ENCODE measurements around the gene BOLA3.
A peak's percentile ranks its signal among the peaks of the same experiment; 100 is the strongest.

The BOLA3 gene

DNA sequence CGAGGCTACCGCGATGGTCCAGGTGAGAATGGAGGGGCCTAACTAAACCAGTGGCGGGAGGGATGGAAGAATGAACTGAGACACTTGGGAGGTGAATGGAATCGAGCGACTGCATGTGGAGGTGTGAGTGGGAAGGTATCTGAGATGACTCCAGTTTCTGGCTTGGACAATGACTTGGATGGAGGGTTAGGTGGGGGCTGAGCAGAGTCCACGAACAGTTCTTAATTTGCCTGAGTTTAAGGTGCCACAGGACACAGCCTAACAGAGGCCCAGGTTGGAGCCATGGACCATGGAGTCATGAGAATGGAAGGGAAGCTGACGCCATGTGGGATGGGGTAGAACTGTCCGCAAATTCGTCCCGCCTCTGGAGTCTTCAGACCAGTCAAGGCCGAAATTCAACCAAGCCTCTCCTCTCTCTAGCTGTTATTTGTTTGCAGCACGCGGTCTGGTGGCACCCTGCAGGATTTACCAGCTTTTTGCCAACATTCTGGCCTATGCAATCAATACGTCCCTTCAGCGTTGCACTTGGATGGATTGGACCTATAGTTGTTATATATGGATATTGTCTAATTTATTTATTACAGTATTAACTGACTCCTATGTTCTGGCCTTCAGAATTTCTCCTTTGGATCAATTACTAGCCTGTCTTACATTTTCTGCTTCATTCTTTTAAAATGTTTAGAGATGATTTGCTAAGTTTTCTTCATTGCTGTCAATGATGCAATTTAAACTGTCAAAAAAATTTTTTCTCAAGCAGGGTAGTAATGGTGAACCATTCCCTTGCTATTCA is 940 bp upstream of the BOLA3 start:
- Histone ChIP-seq H3K9ac (ENCODE audit: low read length) (peak overlapping the region; percentile 90), H3K36me3 (ENCODE audit: insufficient read depth, low read length) (peaks cover 32% of the 10 kb centered on the region; the same call in 1 of the 2 replicates)

DNA sequence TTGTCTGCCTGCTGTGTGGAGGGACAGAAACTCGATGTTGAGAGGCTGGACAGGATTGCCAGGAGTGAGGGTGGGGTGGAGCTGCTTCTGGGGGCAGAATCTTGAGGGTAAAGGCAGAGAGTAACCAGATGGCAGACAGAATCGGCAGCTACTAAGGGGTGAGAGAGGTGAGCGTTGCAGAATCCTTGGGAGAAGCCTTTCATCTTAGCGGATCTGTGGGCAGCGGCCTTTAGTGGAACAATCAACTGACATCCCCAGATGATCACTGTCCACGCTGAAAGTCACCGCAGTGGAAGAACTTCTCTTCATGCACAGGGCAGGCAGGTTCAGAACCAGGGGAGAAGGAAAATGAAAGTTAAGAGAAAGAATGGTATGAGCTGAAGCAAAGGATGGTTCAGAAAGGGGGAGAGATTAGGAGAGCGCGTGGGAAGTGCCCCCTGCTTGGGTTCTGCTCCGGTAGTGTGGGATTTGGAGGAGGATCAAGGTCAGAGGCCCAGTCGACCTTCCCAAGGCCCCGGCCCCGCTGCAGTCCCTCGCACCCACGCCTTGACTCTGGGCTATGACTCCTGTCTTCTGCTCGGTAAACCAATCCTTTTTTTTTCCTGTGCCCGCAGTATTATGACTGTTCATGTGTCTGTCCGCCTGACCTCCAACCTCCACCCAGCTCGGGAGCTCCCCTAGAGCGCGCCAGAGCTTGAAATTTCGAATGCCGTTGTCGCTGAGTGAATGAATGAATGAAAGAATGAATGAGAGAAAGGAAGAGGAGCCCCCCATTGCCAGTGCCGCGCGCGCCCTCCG is 584 bp downstream of the BOLA3 start:
- H3K36me3 ChIP-seq (ENCODE audit: insufficient read depth, low read length), result peaks cover 17% of the 10 kb centered on the region; the same call in 1 of the 2 replicates
- H3K9me3 ChIP-seq (ENCODE audit: low read length), result no peaks in the 10 kb centered on the region
- H3K4me1 ChIP-seq (ENCODE audit: insufficient read depth, low read length, severe bottlenecking), result peaks cover 30% of the 10 kb centered on the region
- H2AFZ ChIP-seq (ENCODE audit: low read length), result no peak overlapping the region
- H3K27me3 ChIP-seq (ENCODE audit: insufficient read depth, low read length), result no peaks in the 10 kb centered on the region
- H3K27ac ChIP-seq (ENCODE audit: low read depth, low read length, poor library complexity, severe bottlenecking), result no peak overlapping the region
- peak overlapping the region; percentile 96 for H3K4me2 ChIP-seq (ENCODE audit: low read length)
- H4K20me1 ChIP-seq (ENCODE audit: insufficient read depth, low read length), result no peaks in the 10 kb centered on the region
- H3K9me2 ChIP-seq (ENCODE audit: low read depth, low read length), result no peaks in the 10 kb centered on the region
- TF ChIP-seq, protein P1, sequence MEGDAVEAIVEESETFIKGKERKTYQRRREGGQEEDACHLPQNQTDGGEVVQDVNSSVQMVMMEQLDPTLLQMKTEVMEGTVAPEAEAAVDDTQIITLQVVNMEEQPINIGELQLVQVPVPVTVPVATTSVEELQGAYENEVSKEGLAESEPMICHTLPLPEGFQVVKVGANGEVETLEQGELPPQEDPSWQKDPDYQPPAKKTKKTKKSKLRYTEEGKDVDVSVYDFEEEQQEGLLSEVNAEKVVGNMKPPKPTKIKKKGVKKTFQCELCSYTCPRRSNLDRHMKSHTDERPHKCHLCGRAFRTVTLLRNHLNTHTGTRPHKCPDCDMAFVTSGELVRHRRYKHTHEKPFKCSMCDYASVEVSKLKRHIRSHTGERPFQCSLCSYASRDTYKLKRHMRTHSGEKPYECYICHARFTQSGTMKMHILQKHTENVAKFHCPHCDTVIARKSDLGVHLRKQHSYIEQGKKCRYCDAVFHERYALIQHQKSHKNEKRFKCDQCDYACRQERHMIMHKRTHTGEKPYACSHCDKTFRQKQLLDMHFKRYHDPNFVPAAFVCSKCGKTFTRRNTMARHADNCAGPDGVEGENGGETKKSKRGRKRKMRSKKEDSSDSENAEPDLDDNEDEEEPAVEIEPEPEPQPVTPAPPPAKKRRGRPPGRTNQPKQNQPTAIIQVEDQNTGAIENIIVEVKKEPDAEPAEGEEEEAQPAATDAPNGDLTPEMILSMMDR (IDR thresholded peaks at IDR 0.05; ENCODE audit: low read length), result no peak
- TF ChIP-seq EZH2 (IDR thresholded peaks at IDR 0.05; ENCODE audit: borderline replicate concordance, low read length), result no peak
- H3K79me2 ChIP-seq (ENCODE audit: insufficient read depth, low read length), result no peaks in the 10 kb centered on the region
- peak overlapping the region; percentile 90 for H3K9ac ChIP-seq (ENCODE audit: low read length)
- H3F3A ChIP-seq (ENCODE audit: insufficient read depth, low read length), result peaks cover 17% of the 10 kb centered on the region
- H3K4me3 ChIP-seq (ENCODE audit: low read depth, low read length, poor library complexity, severe bottlenecking), result peak overlapping the region; percentile 89

More for the DNA sequence above, 940 bp upstream of the BOLA3 start:
- Histone ChIP-seq H3K79me2 (ENCODE audit: insufficient read depth, low read length) (no peaks in the 10 kb centered on the region), H3K27me3 (ENCODE audit: insufficient read depth, low read length) (no peaks in the 10 kb centered on the region), H2AFZ (ENCODE audit: low read length) (no peak overlapping the region), H4K20me1 (ENCODE audit: insufficient read depth, low read length) (no peaks in the 10 kb centered on the region), H3K4me2 (ENCODE audit: low read length) (peak overlapping the region; percentile 96), H3K4me1 (ENCODE audit: insufficient read depth, low read length, severe bottlenecking) (peaks cover 39% of the 10 kb centered on the region), H3F3A (ENCODE audit: insufficient read depth, low read length) (peaks cover 17% of the 10 kb centered on the region), H3K9me2 (ENCODE audit: low read depth, low read length) (no peaks in the 10 kb centered on the region), H3K4me3 (ENCODE audit: low read depth, low read length, poor library complexity, severe bottlenecking) (peak overlapping the region; percentile 89), H3K27ac (ENCODE audit: low read depth, low read length, poor library complexity, severe bottlenecking) (peak overlapping the region; percentile 36), H3K9me3 (ENCODE audit: low read length) (no peaks in the 10 kb centered on the region)
- TF ChIP-seq EZH2 (IDR thresholded peaks at IDR 0.05; ENCODE audit: borderline replicate concordance, low read length), result no peak
- TF ChIP-seq, protein P1 (IDR thresholded peaks at IDR 0.05; ENCODE audit: low read length), result no peak

DNA sequence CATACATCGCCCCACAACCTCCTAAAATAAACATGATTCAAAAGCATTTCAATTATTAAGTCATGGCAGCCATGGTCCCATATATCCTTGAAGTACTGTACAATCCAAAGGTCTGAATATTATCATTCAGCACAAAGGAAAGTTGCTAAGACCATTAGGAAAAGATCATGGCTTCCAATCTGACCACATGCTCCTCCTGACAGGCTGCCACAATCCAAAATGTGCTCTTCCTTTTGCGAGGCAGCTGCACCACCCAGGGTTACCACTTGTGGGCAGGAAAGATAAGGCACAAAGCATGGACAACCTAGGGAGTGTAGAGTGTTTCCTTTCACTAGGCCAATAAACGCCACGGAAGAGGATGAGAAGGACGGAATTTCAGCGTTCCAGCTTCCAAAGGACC is 5.4 kb downstream of the BOLA3 start:
- no peaks in the 10 kb centered on the region for H4K20me1 ChIP-seq (ENCODE audit: insufficient read depth, low read length)
- peaks cover 13% of the 10 kb centered on the region for H3K4me1 ChIP-seq (ENCODE audit: insufficient read depth, low read length, severe bottlenecking)
- no peak for TF ChIP-seq EZH2 (IDR thresholded peaks at IDR 0.05; ENCODE audit: borderline replicate concordance, low read length)
- TF ChIP-seq, protein P1 (IDR thresholded peaks at IDR 0.05; ENCODE audit: low read length), result peak; percentile 41; the same call in 1 of the 2 replicates
- no peak overlapping the region for H3K27ac ChIP-seq (ENCODE audit: low read depth, low read length, poor library complexity, severe bottlenecking)
- no peaks in the 10 kb centered on the region for H3K9me3 ChIP-seq (ENCODE audit: low read length)
- no peak overlapping the region for H3K4me3 ChIP-seq (ENCODE audit: low read depth, low read length, poor library complexity, severe bottlenecking)
- no peaks in the 10 kb centered on the region for H3K9me2 ChIP-seq (ENCODE audit: low read depth, low read length)
- H3K36me3 ChIP-seq (ENCODE audit: insufficient read depth, low read length), result peaks cover 11% of the 10 kb centered on the region
- no peaks in the 10 kb centered on the region for H3F3A ChIP-seq (ENCODE audit: insufficient read depth, low read length)
- H3K79me2 ChIP-seq (ENCODE audit: insufficient read depth, low read length), result no peaks in the 10 kb centered on the region
- H3K9ac ChIP-seq (ENCODE audit: low read length), result no peak overlapping the region
- no peak overlapping the region for H2AFZ ChIP-seq (ENCODE audit: low read length)
- no peak overlapping the region for H3K4me2 ChIP-seq (ENCODE audit: low read length)
- no peaks in the 10 kb centered on the region for H3K27me3 ChIP-seq (ENCODE audit: insufficient read depth, low read length)

All from OCI-LY1 (cell line).